K562 (cell line): Measurements from ENCODE around the gene CCDC141.

Experiments used
- EZH2 ChIP-seq: IDR thresholded peaks from 2 replicates; pipeline ENCODE4 v1.6.1; 2012; ENCODE audit warnings: low read depth, mild to moderate bottlenecking, inconsistent platforms, low read length, borderline replicate concordance
- KLF16 ChIP-seq: IDR thresholded peaks from 2 replicates; pipeline ENCODE4 v1.6.1; 2016; ENCODE audit warnings: antibody characterized with exemption
- TAF7 ChIP-seq: fragments of 450-650 bp; IDR thresholded peaks from 2 replicates; pipeline ENCODE4 v1.6.1; 2016; ENCODE audit warnings: missing genetic modification characterization, missing compliant biosample characterization
- TCF7 ChIP-seq: sonication (generic); IDR thresholded peaks from 2 replicates; pipeline ENCODE4 v1.6.1; 2016; ENCODE audit warnings: antibody characterized with exemption, borderline replicate concordance
- ZNF134 ChIP-seq: fragments of 250-450 bp; sonication (Bioruptor Pico); conservative IDR thresholded peaks from 2 replicates; pipeline ENCODE4 v1.4.0; 2020
- TF ChIP-seq, protein P1 (sequence below): IDR thresholded peaks from 2 replicates; pipeline ENCODE4 v1.6.1; 2016; ENCODE audit warnings: missing genetic modification characterization, missing compliant biosample characterization
- TF ChIP-seq, protein P2 (sequence below): sonication (generic); formaldehyde crosslinking; IDR thresholded peaks from 2 replicates; pipeline ENCODE4 v1.5.0; 2020; ENCODE audit warnings: missing genetic modification reagents

DNA sequence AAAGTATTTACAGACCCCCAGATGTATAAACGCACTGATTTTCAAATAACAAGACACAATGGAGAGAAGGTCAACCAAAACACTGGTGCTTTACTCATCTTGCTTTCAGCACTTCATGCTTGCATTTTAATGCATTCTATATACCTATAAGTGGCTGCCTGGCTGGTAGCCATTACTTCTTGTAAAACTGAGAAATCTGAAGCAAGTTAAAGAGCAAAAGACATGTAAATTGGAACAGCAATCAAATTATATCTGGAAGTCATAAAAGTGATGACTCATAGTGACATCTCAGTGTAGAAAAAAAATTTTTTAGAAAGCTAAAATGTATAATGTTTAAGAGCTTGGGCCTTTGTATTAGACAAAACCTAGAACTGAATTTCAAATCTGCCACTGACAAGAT is 106.2 kb downstream of the CCDC141 start:
- TF ChIP-seq KLF16 (no peak), TCF7 (no peak), ZNF134 (CRISPR knock-in tag) (no peak), TAF7 (tag) (no peak), EZH2 (no peak)
- TF ChIP-seq, protein P1, sequence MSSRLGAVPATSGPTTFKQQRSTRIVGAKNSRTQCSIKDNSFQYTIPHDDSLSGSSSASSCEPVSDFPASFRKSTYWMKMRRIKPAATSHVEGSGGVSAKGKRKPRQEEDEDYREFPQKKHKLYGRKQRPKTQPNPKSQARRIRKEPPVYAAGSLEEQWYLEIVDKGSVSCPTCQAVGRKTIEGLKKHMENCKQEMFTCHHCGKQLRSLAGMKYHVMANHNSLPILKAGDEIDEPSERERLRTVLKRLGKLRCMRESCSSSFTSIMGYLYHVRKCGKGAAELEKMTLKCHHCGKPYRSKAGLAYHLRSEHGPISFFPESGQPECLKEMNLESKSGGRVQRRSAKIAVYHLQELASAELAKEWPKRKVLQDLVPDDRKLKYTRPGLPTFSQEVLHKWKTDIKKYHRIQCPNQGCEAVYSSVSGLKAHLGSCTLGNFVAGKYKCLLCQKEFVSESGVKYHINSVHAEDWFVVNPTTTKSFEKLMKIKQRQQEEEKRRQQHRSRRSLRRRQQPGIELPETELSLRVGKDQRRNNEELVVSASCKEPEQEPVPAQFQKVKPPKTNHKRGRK (tag), result no peak
- TF ChIP-seq, protein P2, sequence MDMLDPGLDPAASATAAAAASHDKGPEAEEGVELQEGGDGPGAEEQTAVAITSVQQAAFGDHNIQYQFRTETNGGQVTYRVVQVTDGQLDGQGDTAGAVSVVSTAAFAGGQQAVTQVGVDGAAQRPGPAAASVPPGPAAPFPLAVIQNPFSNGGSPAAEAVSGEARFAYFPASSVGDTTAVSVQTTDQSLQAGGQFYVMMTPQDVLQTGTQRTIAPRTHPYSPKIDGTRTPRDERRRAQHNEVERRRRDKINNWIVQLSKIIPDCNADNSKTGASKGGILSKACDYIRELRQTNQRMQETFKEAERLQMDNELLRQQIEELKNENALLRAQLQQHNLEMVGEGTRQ (CRISPR knock-in tag), result no peak
